Ishikawa (cell line): ENCODE data around the gene CD59.

Experiments
- CEBPB ChIP-seq: IDR thresholded peaks from 2 replicates; pipeline ENCODE4 v1.6.1; 2012
- CREB1 ChIP-seq: IDR thresholded peaks from 2 replicates; pipeline ENCODE4 v1.6.1; 2012; ENCODE audit warnings: low read depth
- ZBTB7A ChIP-seq: IDR thresholded peaks from 2 replicates; pipeline ENCODE4 v1.6.1; 2012; ENCODE audit warnings: low read depth

- no peak for TF ChIP-seq CEBPB
- no peak for TF ChIP-seq CREB1
- TF ChIP-seq ZBTB7A, result no peak
These were observed 14.8 kb downstream of the CD59 start for GRCh38 chr11:33721426-33721825.
